Astrocyte of the hippocampus (primary cell): ENCODE data around the gene EDIL3.
A peak's percentile ranks its signal among the peaks of the same experiment; 100 is the strongest.

Experiments used
- DNase-seq: peaks from one replicate; pipeline ENCODE4 v3.0.0; 2011; ENCODE audit warnings: low read depth, low spot score

Gene EDIL3

DNA sequence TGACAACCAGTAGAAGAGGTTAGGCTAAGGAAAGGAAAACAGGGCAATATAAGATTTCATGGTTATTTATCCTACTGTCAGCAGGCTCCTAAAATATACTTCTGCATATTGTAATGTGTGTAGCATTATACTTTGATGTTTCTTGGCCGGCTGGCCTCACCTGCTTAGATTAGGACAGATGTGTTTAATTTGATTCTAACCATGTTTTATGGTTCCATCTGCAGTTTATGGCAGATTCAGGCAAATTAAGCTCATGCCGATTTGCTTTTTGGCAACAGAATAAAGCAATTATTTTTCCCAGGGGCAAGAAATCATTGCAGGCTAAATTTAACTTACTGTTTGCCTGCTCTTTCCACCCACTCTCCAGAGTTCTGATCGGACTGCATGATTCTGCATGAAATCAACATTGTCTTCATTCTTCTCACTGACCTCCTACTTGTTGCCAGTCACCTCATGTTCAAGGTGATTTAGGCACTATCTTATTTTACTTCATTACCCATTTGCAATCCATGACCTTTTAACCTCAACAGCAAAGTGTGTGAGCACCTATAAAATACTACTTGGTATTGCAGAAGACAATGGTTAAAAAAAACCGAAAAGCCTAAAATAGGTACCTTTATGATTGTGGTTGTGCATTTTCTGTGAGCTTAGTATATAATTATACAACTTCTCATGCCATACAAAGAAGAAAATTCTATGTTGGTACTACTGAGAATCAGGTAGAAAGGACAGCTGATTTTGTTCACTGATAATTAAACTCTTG lies 125.2 kb downstream of the EDIL3 start:
- DNase-seq = no peak

DNA sequence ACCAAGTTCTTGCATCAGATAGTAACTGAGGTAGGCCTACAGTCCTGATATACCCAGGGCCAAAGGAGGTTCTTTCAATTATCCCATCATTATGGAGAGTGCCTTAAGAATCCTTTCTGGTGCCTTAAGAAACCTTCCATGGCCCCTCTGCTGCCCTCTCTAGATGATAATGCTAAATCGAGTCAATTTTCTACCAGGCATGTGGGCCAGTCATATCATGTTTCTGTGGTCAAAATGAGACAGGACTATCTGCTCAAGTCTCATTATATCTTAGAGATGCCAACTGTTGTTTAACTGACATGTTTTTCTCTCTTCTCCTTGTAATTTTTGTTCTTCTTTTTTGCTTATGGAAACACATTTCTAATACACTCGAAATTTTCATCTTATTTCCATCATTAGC lies 127.6 kb downstream of the EDIL3 start:
- no peak for DNase-seq

DNA sequence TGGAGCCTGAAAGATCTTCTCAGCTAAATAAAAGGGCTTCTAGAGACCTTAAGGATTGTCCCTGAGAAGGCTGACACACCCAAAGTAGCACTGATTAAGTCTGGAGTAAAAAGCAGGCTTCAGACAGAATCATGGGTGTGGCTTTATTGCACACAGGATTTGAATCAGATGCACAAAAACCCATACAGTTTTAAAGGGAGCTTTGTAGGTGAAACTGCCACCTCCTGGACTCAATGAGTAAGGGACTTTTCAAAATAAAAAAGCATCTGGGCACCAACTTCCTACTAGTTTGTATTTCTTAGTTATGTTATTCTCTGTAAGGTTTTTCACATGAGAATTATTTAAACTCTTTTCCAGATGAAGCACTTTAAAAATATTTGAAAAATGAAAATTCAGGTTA lies 129.4 kb downstream of the EDIL3 start:
- peak; percentile 25 for DNase-seq

DNA sequence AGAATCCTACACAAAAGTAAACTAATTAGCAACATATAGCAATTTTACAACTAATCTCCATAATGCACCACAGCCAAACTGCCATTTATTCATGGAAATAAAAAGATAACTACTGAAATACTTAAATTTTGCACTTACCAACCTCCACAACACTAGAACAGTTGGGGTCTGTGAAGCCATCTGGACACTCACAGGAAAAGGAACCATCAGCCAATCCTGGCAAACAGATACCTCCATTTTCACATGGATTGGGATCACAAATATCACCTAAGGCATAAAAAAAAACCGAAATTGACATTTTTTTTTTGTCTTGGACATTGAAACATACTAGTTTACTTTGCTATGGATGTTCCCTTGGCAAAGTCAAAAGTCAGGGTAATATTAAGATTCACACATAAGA lies 130.7 kb downstream of the EDIL3 start:
- DNase-seq = no peak

DNA sequence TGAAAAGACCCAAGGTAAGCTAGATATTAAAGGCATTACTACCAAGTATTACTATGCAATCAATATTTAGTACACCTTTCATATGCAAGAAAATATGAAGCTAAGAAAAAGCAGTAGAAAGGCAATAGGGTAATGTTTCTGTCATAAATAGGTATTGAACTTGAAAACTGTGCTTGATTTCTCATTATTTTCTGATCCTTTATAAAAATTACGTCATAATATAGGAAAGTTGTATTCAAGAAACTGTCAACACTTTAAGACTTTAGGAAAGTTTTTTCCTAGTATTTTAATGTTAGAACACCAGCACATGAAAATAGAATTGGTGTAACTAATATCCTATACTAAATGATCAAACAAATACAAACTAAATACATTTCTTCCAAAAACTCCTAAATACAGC lies 133.2 kb downstream of the EDIL3 start:
- no peak for DNase-seq

DNA sequence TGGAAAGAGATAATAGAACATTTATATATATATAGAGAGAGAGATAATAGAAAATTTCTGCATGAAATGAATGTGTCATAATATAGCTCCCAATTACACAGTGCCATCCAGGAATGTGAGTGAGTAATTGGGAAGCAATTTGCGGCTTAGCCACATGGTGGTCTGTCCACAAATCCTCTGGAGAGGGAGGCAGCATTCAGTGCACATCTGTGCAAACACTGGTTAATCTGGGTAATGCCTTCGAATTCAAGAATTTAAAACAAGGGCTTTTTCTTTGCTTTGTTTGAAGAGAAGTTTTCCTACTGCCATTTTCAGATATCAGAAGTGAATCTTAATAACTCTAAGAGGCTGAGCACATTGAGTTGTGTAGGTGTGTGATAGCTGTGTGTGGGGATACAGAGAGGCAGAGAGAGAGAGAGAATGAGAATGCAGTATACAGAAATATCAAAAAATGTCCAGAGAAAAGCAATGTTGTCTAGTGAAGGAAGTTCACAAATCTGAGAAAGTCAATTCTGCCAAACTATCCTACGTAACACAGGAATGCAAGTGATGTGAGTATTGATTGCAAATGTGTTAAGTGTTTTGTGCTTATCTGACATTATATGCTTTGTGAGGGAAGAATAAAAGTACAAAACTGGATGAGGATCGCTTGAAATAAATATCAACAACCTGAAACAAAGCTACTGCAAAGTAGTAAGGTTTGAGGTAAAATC lies 134.6 kb downstream of the EDIL3 start:
- peak; percentile 77 for DNase-seq

DNA sequence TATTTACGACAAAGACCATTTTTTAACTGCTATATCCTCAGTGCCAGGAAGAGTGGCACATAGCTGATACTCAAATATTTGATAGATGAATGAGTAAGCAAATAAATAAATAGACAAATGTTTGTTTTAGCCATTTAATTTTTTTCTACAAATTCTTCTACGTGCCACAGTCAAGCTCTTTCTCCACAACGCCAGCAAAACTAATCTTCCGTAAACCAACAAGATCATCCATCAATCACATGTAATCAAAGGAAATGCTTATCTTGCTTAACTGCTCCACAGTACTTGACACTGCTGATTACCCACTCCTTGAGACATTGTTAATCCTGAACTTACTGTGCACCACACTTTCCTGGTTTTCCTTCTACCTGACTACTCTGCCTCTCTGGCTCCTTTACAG lies 136.7 kb downstream of the EDIL3 start:
- no peak for DNase-seq

DNA sequence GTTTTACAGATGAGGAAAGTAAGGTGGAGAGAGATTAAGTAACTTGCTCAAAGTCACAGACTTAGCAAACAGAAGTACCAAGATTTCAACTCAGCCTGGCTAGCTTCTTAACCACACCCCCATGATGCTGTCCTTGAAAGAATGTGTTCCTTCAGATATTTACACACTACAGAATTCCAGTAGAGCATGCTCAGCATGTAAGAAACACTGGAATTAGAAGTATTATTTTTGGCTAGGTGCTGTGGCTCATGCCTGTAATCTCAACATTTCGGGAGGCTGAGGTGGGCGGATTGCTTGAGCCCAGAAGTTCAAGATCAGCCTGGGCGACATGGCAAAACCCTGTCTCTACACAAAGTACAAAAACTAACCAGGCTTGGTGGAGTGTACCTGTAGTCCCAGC lies 142.4 kb downstream of the EDIL3 start:
- peak; percentile 78 for DNase-seq

DNA sequence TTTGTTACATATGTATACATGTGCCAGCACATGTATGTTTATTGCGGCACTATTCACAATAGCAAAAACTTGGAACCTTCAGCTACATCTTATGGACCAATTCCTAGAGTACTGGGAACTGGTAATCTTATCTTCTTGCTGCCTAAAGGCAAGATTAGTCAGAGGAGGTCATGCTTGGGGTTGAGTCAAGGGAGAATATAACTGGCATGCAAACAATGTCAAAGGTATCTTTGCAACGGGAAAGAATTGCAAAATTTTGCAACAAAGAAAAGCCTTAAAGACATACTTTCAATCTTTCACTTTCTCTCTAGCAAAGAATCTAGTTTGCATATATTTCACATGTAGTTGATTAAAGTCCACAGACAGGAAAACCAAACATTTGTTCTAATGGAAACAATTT lies 145.2 kb downstream of the EDIL3 start:
- peak; percentile 14 for DNase-seq

DNA sequence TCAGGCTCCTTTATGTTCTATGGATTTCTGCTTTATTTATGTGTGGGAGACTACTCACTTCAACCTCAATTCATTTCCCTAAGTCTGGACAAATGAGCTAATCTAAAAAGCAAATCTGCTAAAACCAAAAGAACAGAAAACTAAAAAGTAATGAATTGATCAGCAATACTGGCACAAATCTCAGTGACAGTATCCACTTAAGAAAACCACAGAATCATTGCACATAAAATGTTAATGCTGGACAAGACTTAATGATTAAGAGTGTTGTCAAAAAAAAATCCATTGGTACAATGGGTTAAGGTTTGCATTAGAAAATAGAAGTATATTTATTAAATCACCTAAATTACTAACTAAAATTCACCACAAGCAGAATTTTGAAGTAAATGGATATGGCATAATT lies 147.6 kb downstream of the EDIL3 start:
- DNase-seq = no peak

DNA sequence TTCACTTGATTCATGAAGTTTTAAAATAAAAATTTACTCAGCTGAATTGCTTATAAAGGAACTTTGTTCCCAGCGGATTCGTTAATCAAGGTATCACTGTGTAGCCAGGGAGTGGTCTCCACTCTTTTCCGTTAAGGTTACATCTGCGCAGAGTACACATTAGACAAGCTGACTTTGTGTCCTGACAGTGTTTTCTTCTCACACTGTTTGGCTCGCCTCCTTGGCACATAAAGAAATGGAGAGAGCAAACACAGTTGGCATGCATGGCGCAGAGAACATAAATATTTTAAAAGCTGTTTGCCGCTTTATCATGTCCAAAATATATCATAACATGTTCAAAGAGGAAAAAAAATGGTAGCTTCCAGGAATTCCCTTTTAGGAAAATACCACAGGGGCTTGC lies 153.2 kb downstream of the EDIL3 start:
- DNase-seq = no peak

DNA sequence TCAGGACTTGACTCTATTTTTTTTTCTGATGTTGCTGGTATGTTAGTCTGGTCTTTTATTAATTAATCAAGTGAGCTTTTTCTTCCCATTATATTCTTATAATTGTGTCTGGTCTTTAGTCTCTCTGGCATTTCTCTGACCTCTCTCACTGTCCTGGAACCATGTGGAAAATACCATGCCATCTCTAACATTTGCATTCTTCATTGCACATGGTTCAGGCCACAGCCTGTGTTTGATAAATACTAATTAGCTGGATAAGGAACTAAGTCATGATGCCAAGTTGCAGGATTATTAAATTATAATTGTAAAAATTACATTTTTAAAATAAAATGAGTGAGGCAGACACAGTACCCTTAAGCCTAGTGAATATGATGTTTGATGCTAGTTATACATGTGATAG lies 155.6 kb downstream of the EDIL3 start:
- no peak for DNase-seq

DNA sequence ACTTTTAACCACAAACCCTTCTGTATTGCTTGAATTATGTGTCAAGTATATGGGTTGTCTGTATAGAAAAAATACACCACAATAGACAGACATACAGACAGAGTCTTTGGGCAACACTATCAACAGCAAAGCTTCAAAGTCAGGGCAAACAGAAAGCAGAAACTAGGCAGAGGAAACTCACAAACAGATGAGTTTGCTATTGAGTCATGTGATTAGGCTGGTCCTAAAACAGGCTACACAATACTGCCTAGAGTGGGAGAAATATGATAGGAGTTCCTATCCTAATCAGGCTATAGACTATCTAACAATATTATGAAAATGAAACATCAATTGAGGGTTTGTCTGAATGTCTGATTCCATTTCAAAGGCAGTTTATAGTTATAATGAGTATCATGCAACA lies 156.4 kb downstream of the EDIL3 start:
- no peak for DNase-seq

DNA sequence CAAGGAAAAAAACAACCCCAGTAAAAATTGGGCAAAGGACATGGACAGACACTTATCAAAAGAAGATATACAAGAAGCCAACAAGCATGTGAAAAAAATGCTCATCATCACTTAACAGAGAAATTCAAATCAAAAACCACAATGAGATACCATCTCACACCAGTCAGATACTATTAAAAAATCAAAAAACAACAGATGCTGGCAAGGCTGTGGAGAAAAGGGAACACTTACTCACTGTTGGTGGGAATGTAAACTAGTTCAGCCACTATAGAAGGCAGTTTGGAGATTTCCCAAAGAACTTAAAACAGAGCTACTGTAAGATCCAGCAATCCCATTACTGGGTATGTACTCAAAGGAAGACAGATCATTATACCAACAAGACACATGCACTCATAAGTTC lies 157.4 kb downstream of the EDIL3 start:
- DNase-seq = no peak

DNA sequence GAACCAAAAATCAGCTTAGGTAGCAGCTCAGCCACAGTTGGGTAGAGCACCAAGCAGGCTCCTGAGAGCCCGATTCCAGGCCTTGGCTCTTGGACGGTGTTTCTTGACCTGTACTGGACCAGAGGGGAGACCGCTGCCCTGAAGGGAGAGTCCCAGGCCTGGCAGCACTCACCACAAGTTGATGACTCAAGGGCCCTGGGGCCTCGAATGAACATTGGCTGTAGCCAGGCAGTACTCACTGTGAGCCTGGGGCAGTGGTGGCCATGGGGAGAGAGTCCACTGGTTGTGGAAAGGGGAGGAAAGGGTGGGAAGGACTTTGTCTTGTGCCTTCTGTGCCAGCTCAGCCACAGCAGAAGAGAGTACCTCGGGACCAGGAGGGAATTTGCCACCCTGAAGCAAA lies 166.1 kb downstream of the EDIL3 start:
- DNase-seq = no peak

DNA sequence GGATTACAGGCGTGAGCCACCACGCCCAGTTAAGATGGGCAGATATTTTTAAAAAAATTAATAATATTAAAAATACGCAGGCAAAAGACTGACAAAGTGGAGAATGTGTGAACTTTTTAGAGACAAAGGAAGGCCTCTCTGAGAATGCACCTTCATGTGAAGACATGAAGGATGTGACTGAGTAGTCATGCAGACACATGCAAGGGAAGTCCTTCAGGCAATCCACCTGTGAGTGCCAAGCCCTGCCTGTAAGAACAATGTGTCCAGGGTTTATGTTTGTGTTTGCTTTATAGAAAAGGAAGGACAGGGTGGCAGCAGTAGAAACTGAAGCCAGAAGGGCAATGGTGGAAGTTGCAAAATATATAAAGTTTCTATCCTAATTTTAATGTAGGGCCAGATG lies 169.2 kb downstream of the EDIL3 start:
- no peak for DNase-seq

DNA sequence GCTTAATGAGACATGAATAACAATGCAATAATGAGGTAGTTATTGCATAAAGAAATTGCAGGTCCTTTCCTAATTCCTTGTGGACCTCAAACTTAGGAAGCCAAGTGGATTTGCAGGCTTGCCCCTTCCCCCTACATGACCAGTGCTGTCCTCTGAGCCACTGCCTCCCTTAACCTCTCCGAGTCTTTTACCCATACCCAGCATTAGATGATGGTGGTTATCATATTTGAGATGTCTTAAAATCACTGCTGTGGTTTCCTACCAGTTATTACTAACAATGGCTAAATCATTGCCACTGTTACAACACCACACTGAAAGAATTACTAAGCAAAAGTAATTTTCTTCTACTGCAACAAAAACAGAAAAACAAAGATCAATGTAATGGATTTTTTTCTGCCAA lies 170.8 kb downstream of the EDIL3 start:
- DNase-seq = no peak

DNA sequence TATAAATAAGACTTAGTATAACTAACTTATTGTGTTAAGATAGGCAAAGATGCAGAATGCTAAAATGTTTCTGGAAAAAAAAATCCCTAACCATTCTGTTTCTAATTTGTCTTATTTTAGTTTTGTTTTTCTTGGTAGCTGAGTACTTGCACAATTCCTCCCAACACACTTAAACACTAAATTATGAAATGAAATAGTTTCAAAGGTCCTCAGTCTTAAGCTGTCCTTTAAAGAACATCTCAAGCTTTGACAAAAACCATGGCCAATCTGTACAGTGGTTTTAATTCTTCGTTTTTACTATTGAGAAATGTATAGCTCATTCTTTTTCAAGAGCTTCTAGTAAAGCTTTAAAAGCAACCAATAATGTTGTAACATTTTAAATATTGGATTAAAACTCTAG lies 171.5 kb downstream of the EDIL3 start:
- no peak for DNase-seq

DNA sequence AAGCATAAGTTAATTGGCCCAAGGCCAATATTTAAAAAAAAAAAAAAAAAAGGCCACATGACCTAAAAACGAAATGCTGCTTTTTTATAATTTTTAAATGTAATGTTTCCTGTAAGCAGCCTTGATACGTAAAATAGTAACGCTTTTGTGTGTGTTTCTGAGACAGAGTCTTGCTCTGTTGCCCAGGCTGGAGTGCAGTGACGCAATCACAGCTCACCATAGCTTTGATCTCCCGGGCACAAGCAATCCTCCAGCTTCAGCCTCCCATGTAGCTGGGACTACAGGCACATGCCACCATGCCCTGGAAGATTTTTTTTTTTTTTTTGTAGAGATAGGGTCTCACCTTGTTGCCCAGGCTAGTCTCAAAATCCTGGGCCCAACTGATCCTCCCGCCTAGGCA lies 179.9 kb downstream of the EDIL3 start:
- DNase-seq = no peak

DNA sequence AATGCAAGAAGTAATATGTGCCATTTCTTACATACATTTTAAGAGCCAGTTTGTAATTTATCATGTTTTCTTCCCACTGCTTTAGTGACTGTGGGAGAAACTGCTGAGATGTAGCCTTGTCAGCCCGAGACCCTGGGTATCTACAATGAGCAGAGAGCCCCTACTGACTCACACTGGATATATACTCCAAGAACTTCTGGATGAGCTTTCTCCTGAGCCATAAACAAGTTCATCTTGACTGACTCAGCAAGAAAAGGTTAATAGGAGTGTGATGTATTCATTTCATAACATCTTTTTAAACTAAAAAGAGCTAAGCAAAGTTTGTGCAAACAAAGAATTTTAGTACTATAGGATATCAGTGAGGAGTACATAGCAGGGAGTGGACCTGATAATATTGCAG lies 182.5 kb downstream of the EDIL3 start:
- DNase-seq = no peak

DNA sequence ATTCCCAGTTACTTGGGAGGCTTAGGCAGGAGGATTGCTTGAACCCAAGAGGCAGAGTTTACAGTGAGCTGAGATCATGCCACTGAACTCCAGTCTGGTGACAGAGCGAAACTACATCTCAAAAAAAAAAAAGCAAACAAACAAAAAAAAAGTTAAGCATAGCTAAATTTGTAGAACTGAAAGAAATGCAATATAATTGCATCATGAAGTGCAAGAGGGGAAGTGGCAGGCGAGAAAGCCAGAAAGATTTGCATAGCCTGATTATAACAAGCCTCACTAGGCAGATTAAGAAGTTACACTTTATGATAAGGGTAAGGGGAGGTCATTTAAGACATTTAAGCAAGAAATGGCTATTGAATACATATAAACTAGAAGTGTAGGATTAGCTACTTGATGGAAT lies 187.1 kb downstream of the EDIL3 start:
- no peak for DNase-seq

DNA sequence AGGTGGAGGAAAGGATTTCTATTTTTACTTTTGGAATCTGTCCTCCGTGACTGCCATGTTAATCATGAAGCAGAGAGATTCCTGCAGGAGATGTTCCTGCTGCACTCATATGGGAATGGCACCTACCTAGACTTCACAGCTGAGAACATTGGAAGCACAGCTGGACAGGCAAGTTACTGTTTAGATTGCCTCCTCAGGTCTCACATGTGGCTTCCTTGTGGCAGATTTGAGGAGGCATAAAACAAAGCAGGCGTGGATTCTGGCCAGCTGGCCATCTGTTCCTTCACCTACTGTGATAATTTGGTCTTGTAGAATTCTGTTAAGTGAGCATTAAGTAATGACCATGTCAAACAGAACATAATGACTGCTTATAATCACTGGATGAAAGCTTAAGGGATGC lies 193.4 kb downstream of the EDIL3 start:
- DNase-seq = peak; percentile 28

DNA sequence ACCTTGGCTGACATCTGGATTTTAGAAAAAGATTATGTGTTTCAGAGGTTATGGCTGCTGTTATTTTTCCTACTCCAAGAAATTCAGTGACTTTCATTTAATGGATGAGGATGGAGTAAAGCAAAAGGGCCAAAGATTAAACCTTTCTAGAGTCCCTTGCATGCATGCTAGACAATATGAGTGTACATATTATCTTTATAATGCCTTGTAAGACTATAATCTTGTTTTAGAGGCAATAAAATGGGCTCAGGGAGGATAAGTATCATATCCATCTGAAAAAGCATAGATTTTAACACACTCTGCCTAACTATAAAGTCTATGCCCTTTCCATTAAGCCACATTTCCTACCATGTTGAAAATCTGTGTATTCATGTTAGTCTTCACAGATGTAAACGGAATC lies 199.8 kb downstream of the EDIL3 start:
- no peak for DNase-seq

DNA sequence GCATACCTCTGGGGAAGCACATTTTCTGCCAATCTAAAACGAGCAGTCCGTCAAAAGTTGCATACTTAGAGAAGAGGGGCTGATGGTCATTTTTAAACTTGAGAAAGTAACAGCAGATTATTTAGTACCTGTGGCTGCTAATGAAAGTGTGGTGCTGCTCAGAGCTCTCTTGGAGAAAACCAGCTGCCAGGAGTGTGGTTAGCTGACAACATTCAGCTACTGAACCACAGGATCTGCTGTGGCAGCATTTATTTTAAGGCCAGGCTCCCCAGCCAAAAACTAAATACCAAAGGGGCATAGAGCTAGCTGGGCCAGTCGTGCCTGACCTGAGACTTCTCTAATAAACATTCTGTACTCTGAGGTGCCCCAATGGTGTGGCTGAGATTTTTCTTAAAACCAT lies 203.6 kb downstream of the EDIL3 start:
- DNase-seq = peak; percentile 87
